H1 (cell line): ENCODE measurements around the gene PNPLA3. TPM values are rescaled to one million over a fixed set of nuclear protein-coding genes. Genes with fewer than 3 reads are reported as not detected.

ENCODE experiments used
- BACH1 ChIP-seq: IDR thresholded peaks from 2 replicates; pipeline ENCODE4 v1.6.1; 2012; ENCODE audit warnings: low read length, improper control_type of control experiment
- BRCA1 ChIP-seq: IDR thresholded peaks from 2 replicates; pipeline ENCODE4 v1.6.1; 2012; ENCODE audit warnings: low read depth, low read length, improper control_type of control experiment
- CHD2 ChIP-seq: IDR thresholded peaks from 2 replicates; pipeline ENCODE4 v1.6.1; 2012; ENCODE audit warnings: low read length, improper control_type of control experiment
- EP300 ChIP-seq, 2 experiments: IDR thresholded peaks; 1 replicate in 1 of 2; 2 replicates in 1 of 2; pipeline ENCODE4 v1.6.1; 2011 to 2012; ENCODE audit warnings: low read depth in 2 of 2, low read length in 2 of 2, mild to moderate bottlenecking in 2 of 2, borderline replicate concordance in 1 of 2, inconsistent platforms in 1 of 2, moderate library complexity in 1 of 2
- JUND ChIP-seq: IDR thresholded peaks from 2 replicates; pipeline ENCODE4 v1.6.1; 2011; ENCODE audit warnings: mild to moderate bottlenecking, improper control_type of control experiment, low read length
- POU5F1 ChIP-seq: IDR thresholded peaks from 2 replicates; pipeline ENCODE4 v1.6.1; 2011; ENCODE audit warnings: low read depth, mild to moderate bottlenecking, low read length, moderate library complexity
- SAP30 ChIP-seq: fragments of 300-600 bp; sonication (generic); IDR thresholded peaks from 2 replicates; pipeline ENCODE4 v1.7.1; 2012; ENCODE audit warnings: low read length, moderate library complexity, mild to moderate bottlenecking, inconsistent platforms; ENCODE audit not compliant: insufficient read depth, insufficient replicate concordance
- SP1 ChIP-seq: IDR thresholded peaks from 2 replicates; pipeline ENCODE4 v1.6.1; 2011; ENCODE audit warnings: low read depth, low read length
- TAF7 ChIP-seq: optimal IDR thresholded peaks from 2 replicates; pipeline ENCODE3; 2011; ENCODE audit warnings: low read depth, mild to moderate bottlenecking, inconsistent platforms, low read length, moderate library complexity, borderline replicate concordance
- polyA plus RNA-seq, 7 experiments: library from polyadenylated mRNA; depleted of rRNA in 3 of 7; stranded (reverse) in 5 of 7; unstranded in 2 of 7; fragments of >200 nt in 5 of 7; fragments of 200-250 nt in 2 of 7; gene quantifications; 1 replicate in 5 of 7; 2 replicates in 1 of 7; 4 replicates in 1 of 7; pipeline versions ENCODE4 v1.2.1 to v1.2.3, GENCODE V29; 2011 to 2013; ENCODE audit warnings: missing spikeins in 2 of 7, mixed read lengths in 2 of 7
- total RNA-seq: library from RNA; stranded (reverse); fragmentation: NEBNext Ultra II Directional; extraction: Animal tissue kit (Norgen Biotek cat#: 25700); gene quantifications from 2 replicates; pipeline ENCODE4 v1.2.1, GENCODE V29; 2021
- TF ChIP-seq, protein P1 (sequence below): IDR thresholded peaks from 2 replicates; pipeline ENCODE4 v1.6.1; 2012; ENCODE audit warnings: low read length, inconsistent platforms

PNPLA3 gene
- total and polyA plus RNA-seq, 2 of the 8 experiments (the other 6 are each of a cell fraction or from before 2014, with no cell fraction given): 17.5 to 23.4 TPM

DNA sequence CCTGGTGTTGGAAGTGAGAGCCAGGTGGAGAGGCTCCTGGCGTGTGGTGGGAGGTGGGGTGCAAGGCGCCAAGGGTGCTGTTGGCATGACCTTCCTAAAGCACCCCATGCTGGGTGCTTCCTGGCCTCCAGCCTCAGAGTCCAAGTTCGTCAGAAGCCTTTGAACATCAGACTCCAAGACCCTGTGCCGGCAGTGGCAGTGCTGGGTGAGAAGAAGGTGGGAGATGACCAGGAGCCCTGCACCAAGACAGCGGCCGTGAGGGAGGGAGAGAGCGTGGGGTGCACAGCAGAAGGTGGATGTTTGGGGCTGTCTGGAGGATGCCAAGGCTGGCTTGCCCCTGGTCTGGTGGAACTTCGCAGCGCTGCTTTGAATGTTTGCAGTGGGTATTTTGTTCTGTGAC lies 70.8 kb downstream of the PNPLA3 start (continued):
- TF ChIP-seq TAF7 (no peak), SAP30 (no peak), BACH1 (no peak), POU5F1 (no peak), SP1 (no peak), EP300 (IDR thresholded peaks at IDR 0.05; ENCODE audit: borderline replicate concordance in 1 of 2, low read depth in 2 of 2, low read length in 2 of 2) (no peak), BRCA1 (no peak), JUND (no peak), CHD2 (no peak)
- TF ChIP-seq, protein P1, sequence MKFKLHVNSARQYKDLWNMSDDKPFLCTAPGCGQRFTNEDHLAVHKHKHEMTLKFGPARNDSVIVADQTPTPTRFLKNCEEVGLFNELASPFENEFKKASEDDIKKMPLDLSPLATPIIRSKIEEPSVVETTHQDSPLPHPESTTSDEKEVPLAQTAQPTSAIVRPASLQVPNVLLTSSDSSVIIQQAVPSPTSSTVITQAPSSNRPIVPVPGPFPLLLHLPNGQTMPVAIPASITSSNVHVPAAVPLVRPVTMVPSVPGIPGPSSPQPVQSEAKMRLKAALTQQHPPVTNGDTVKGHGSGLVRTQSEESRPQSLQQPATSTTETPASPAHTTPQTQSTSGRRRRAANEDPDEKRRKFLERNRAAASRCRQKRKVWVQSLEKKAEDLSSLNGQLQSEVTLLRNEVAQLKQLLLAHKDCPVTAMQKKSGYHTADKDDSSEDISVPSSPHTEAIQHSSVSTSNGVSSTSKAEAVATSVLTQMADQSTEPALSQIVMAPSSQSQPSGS: no peak
- TF ChIP-seq, all 59 proteins: peak for 0
